H1 (cell line): Measurements from ENCODE around the gene CCR8. TPM values are rescaled to one million over a fixed set of nuclear protein-coding genes. Genes with fewer than 3 reads are reported as not detected.

ENCODE experiments used
- CTCF ChIA-PET: fragments of 300-600 bp; sonication (Branson Sonifier 250); formaldehyde crosslinking; loops from one replicate; lab custom pipeline; 2021; ENCODE audit not compliant: partially characterized antibody; lab: Charles Lee
- POLR2A ChIA-PET: fragments of 300-600 bp; sonication (Branson Sonifier 250); formaldehyde crosslinking; loops from one replicate; lab custom pipeline; 2021; ENCODE audit warnings: inconsistent platforms; ENCODE audit not compliant: partially characterized antibody; lab: Charles Lee
- DNase-seq, 2 experiments: peaks; one replicate each; pipeline versions ENCODE4 v3.0.0 to v3.0.0-alpha.2; 2010 to 2022; ENCODE audit warnings: low spot score in 2 of 2, low read depth in 1 of 2, mixed read lengths in 1 of 2
- FAIRE-seq: peaks from 2 replicates; lab custom pipeline; 2011; peaks lifted over from hg19 to GRCh38; lab: Jason Lieb, UNC
- H2AFZ ChIP-seq: 2 replicates; pipeline ENCODE4 v1.8.1; 2012; ENCODE audit warnings: low read length, inconsistent platforms
- H2AK5ac ChIP-seq: 2 replicates; pipeline ENCODE4 v1.6.1; 2013; ENCODE audit warnings: low read depth, low read length
- H2BK120ac ChIP-seq: replicated peaks from 2 replicates; pipeline ENCODE3; 2013; ENCODE audit warnings: low read depth, low read length, inconsistent platforms
- H2BK12ac ChIP-seq: 2 replicates; pipeline ENCODE4 v1.6.1; 2013; ENCODE audit warnings: low read depth, low read length
- H2BK15ac ChIP-seq: 2 replicates; pipeline ENCODE4 v1.6.1; 2013; ENCODE audit warnings: low read length
- H2BK20ac ChIP-seq: 2 replicates; pipeline ENCODE4 v1.6.1; 2013; ENCODE audit warnings: low read length
- H2BK5ac ChIP-seq: 2 replicates; pipeline ENCODE4 v1.6.1; 2013; ENCODE audit warnings: low read depth, low read length
- H3K14ac ChIP-seq: 2 replicates; pipeline ENCODE4 v1.6.1; 2013; ENCODE audit warnings: inconsistent platforms; ENCODE audit not compliant: insufficient read length
- H3K18ac ChIP-seq: 2 replicates; pipeline ENCODE4 v1.6.1; 2013; ENCODE audit warnings: low read length; ENCODE audit errors: extremely low read depth
- H3K23ac ChIP-seq: 2 replicates; pipeline ENCODE4 v1.6.1; 2013; ENCODE audit warnings: inconsistent platforms; ENCODE audit not compliant: insufficient read length
- H3K23me2 ChIP-seq: 2 replicates; pipeline ENCODE4 v1.6.1; 2013; ENCODE audit warnings: low read depth, low read length
- H3K27ac ChIP-seq: 2 replicates; pipeline ENCODE4 v1.6.1; 2011; ENCODE audit warnings: low read depth, low read length, inconsistent platforms
- H3K27me3 ChIP-seq, 4 experiments: replicated peaks in 1 of 4; 1 replicate in 1 of 4; 2 replicates in 3 of 4; pipeline versions ENCODE4 v1.6.1 to v1.8.1; 2011 to 2013; ENCODE audit warnings: low read length in 3 of 4, mild to moderate bottlenecking in 3 of 4, inconsistent platforms in 2 of 4, mixed read lengths in 2 of 4, moderate library complexity in 1 of 4; ENCODE audit not compliant: control insufficient read depth in 3 of 4, insufficient read depth in 3 of 4; ENCODE audit errors: extremely low read depth in 1 of 4
- H3K36me3 ChIP-seq, 4 experiments: 2 replicates each; pipeline versions ENCODE4 v1.6.1 to v1.8.1; 2011 to 2013; ENCODE audit warnings: mild to moderate bottlenecking in 4 of 4, low read length in 3 of 4, moderate library complexity in 2 of 4, control low read depth in 1 of 4, inconsistent platforms in 1 of 4; ENCODE audit not compliant: insufficient read depth in 4 of 4, control insufficient read depth in 2 of 4
- H3K4ac ChIP-seq: replicated peaks from 2 replicates; pipeline ENCODE3; 2013; ENCODE audit warnings: low read length, low read depth, mixed read lengths, inconsistent platforms; ENCODE audit not compliant: insufficient read length
- H3K4me1 ChIP-seq, 4 experiments: replicated peaks in 1 of 4; 1 replicate in 1 of 4; 2 replicates in 3 of 4; pipeline versions ENCODE4 v1.6.1 to v1.8.1; 2011 to 2013; ENCODE audit warnings: low read length in 3 of 4, inconsistent platforms in 2 of 4, mixed read lengths in 1 of 4; ENCODE audit not compliant: insufficient read depth in 4 of 4, control insufficient read depth in 3 of 4
- H3K4me2 ChIP-seq, 2 experiments: 2 replicates each; pipeline versions ENCODE4 v1.6.1 to v1.8.1; 2011 to 2013; ENCODE audit warnings: low read depth in 2 of 2, low read length in 2 of 2, control low read depth in 1 of 2, inconsistent platforms in 1 of 2, mild to moderate bottlenecking in 1 of 2; ENCODE audit not compliant: insufficient read depth in 1 of 2
- H3K4me3 ChIP-seq, 4 experiments: fragments of 200-600, 300-600 bp in 1 of 4; sonication (generic), shearing (Covaris generic), sonication (Bioruptor Twin) in 1 of 4; 2 replicates each; pipeline versions ENCODE4 v1.5.1 to v1.8.1; 2011 to 2016; ENCODE audit warnings: low read length in 4 of 4, low read depth in 3 of 4, control low read depth in 2 of 4, inconsistent platforms in 2 of 4, mild to moderate bottlenecking in 2 of 4, mixed read lengths in 1 of 4, moderate library complexity in 1 of 4; ENCODE audit not compliant: insufficient read depth in 2 of 4; ENCODE audit errors: extremely low read depth in 1 of 4
- H3K56ac ChIP-seq: replicated peaks from 2 replicates; pipeline ENCODE3; 2013; ENCODE audit warnings: low read depth, mild to moderate bottlenecking, mixed read lengths, low read length, inconsistent platforms; ENCODE audit not compliant: insufficient read length
- H3K79me1 ChIP-seq: 2 replicates; pipeline ENCODE4 v1.6.1; 2013; ENCODE audit warnings: low read depth, low read length, control low read depth
- H3K79me2 ChIP-seq, 2 experiments: 2 replicates each; pipeline versions ENCODE4 v1.6.1 to v1.8.1; 2012 to 2013; ENCODE audit warnings: low read length in 2 of 2, mild to moderate bottlenecking in 2 of 2, inconsistent platforms in 1 of 2; ENCODE audit not compliant: insufficient read depth in 2 of 2, control insufficient read depth in 1 of 2
- H3K9ac ChIP-seq, 4 experiments: replicated peaks in 1 of 4; 1 replicate in 1 of 4; 2 replicates in 3 of 4; pipeline versions ENCODE4 v1.6.1 to v1.8.1; 2011 to 2013; ENCODE audit warnings: low read depth in 3 of 4, low read length in 3 of 4, control low read depth in 2 of 4, mild to moderate bottlenecking in 2 of 4, moderate library complexity in 2 of 4, inconsistent platforms in 1 of 4; ENCODE audit errors: extremely low read depth in 1 of 4
- H3K9me3 ChIP-seq, 2 experiments: 2 replicates each; pipeline versions ENCODE4 v1.6.1 to v1.8.1; 2012 to 2013; ENCODE audit warnings: mild to moderate bottlenecking in 2 of 2, moderate library complexity in 2 of 2, control low read depth in 1 of 2, inconsistent platforms in 1 of 2, low read depth in 1 of 2, low read length in 1 of 2, mixed read lengths in 1 of 2; ENCODE audit not compliant: insufficient read depth in 2 of 2
- H4K20me1 ChIP-seq, 2 experiments: replicated peaks in 1 of 2; 2 replicates each; pipeline versions ENCODE3 to v1.8.1; 2011 to 2013; ENCODE audit warnings: inconsistent platforms in 2 of 2, low read length in 2 of 2, mild to moderate bottlenecking in 1 of 2; ENCODE audit not compliant: insufficient read depth in 2 of 2, control insufficient read depth in 1 of 2
- H4K5ac ChIP-seq: 2 replicates; pipeline ENCODE4 v1.6.1; 2013; ENCODE audit warnings: low read length, low read depth, mixed read lengths, inconsistent platforms; ENCODE audit not compliant: insufficient read length
- H4K8ac ChIP-seq: 2 replicates; pipeline ENCODE4 v1.8.0; 2013; ENCODE audit warnings: mild to moderate bottlenecking, moderate library complexity, low read length, inconsistent platforms; ENCODE audit not compliant: insufficient read depth; ENCODE audit errors: extremely low read depth
- H4K91ac ChIP-seq: replicated peaks from 2 replicates; pipeline ENCODE3; 2013; ENCODE audit warnings: low read length, mixed read lengths, inconsistent platforms; ENCODE audit not compliant: insufficient read length
- ATF3 ChIP-seq: IDR thresholded peaks from 2 replicates; pipeline ENCODE4 v1.6.1; 2011; ENCODE audit warnings: low read depth, mild to moderate bottlenecking, low read length; ENCODE audit not compliant: insufficient read depth
- CREB1 ChIP-seq: IDR thresholded peaks from 2 replicates; pipeline ENCODE4 v1.6.1; 2012; ENCODE audit warnings: inconsistent platforms
- EZH2 ChIP-seq: fragments of 200-600 bp; sonication (generic); IDR thresholded peaks from 2 replicates; pipeline ENCODE4 v1.7.1; 2012; ENCODE audit warnings: low read depth, mild to moderate bottlenecking, moderate library complexity, low read length, inconsistent platforms; ENCODE audit not compliant: severe bottlenecking
- GABPA ChIP-seq: IDR thresholded peaks from 2 replicates; pipeline ENCODE4 v1.6.1; 2011; ENCODE audit warnings: mild to moderate bottlenecking, low read length, moderate library complexity, borderline replicate concordance; ENCODE audit not compliant: insufficient read depth
- POLR2A ChIP-seq, 2 experiments: IDR thresholded peaks; 1 replicate in 1 of 2; 2 replicates in 1 of 2; pipeline ENCODE4 v1.6.1; 2011; ENCODE audit warnings: low read depth in 2 of 2, low read length in 2 of 2, mild to moderate bottlenecking in 2 of 2; ENCODE audit errors: control extremely low read depth in 1 of 2
- POU5F1 ChIP-seq: IDR thresholded peaks from 2 replicates; pipeline ENCODE4 v1.6.1; 2011; ENCODE audit warnings: low read depth, mild to moderate bottlenecking, low read length, moderate library complexity
- RAD21 ChIP-seq, 2 experiments: IDR thresholded peaks in 1 of 2; conservative IDR thresholded peaks in 1 of 2; 2 replicates each; pipeline ENCODE4 v1.6.1; 2011; ENCODE audit warnings: low read depth in 2 of 2, low read length in 2 of 2, improper control_type of control experiment in 1 of 2, inconsistent platforms in 1 of 2, mild to moderate bottlenecking in 1 of 2, moderate library complexity in 1 of 2
- RXRA ChIP-seq: IDR thresholded peaks from 2 replicates; pipeline ENCODE4 v1.6.1; 2011; ENCODE audit warnings: low read depth, mild to moderate bottlenecking, low read length, moderate library complexity; ENCODE audit not compliant: insufficient read depth
- SAP30 ChIP-seq: fragments of 300-600 bp; sonication (generic); IDR thresholded peaks from 2 replicates; pipeline ENCODE4 v1.7.1; 2012; ENCODE audit warnings: low read length, moderate library complexity, mild to moderate bottlenecking, inconsistent platforms; ENCODE audit not compliant: insufficient read depth, insufficient replicate concordance
- SIRT6 ChIP-seq: IDR thresholded peaks from one replicate; pipeline ENCODE4 v1.7.1; 2012; ENCODE audit warnings: low read length, inconsistent platforms
- SUZ12 ChIP-seq: fragments of 200-600 bp; sonication (generic); IDR thresholded peaks from 2 replicates; pipeline ENCODE4 v1.6.1; 2012; ENCODE audit warnings: mild to moderate bottlenecking, inconsistent platforms, low read length, moderate library complexity, mixed read lengths
- TAF7 ChIP-seq: optimal IDR thresholded peaks from 2 replicates; pipeline ENCODE3; 2011; ENCODE audit warnings: low read depth, mild to moderate bottlenecking, inconsistent platforms, low read length, moderate library complexity, borderline replicate concordance
- TBP ChIP-seq: IDR thresholded peaks from 2 replicates; pipeline ENCODE4 v1.6.1; 2011; ENCODE audit warnings: low read depth, low read length, improper control_type of control experiment
- TCF12 ChIP-seq: IDR thresholded peaks from 2 replicates; pipeline ENCODE4 v1.6.1; 2011; ENCODE audit warnings: low read depth, mild to moderate bottlenecking, low read length
- polyA plus RNA-seq, 7 experiments: library from polyadenylated mRNA; depleted of rRNA in 3 of 7; stranded (reverse) in 5 of 7; unstranded in 2 of 7; fragments of >200 nt in 5 of 7; fragments of 200-250 nt in 2 of 7; gene quantifications; 1 replicate in 5 of 7; 2 replicates in 1 of 7; 4 replicates in 1 of 7; pipeline versions ENCODE4 v1.2.1 to v1.2.3, GENCODE V29; 2011 to 2013; ENCODE audit warnings: missing spikeins in 2 of 7, mixed read lengths in 2 of 7
- total RNA-seq: library from RNA; stranded (reverse); fragmentation: NEBNext Ultra II Directional; extraction: Animal tissue kit (Norgen Biotek cat#: 25700); gene quantifications from 2 replicates; pipeline ENCODE4 v1.2.1, GENCODE V29; 2021
- TF ChIP-seq, protein P1 (sequence below): IDR thresholded peaks from 2 replicates; pipeline ENCODE4 v1.6.1; 2012; ENCODE audit warnings: inconsistent platforms

The CCR8 gene
- total and polyA plus RNA-seq, 2 of the 8 experiments (the other 6 are each of a cell fraction or from before 2014, with no cell fraction given), result 0.35 TPM; not detected in 1

- FAIRE-seq (no peak), DNase-seq (no peak)
- Histone ChIP-seq H3K36me3 (no peaks in the 10 kb centered on the region), H4K8ac (no peak overlapping the region), H3K4me3 (no peak overlapping the region), H2BK15ac (no peak overlapping the region), H3K79me2 (no peaks in the 10 kb centered on the region), H2BK12ac (no peak overlapping the region), H3K27me3 (no peaks in the 10 kb centered on the region), H4K20me1 (no peaks in the 10 kb centered on the region), H3K4ac (no peak overlapping the region), H2AFZ (no peak overlapping the region), H2BK120ac (no peak overlapping the region), H3K23ac (no peak overlapping the region), H3K14ac (no peak overlapping the region), H3K56ac (no peak overlapping the region), H4K91ac (no peak overlapping the region), H2BK5ac (no peak overlapping the region), H3K23me2 (no peaks in the 10 kb centered on the region), H3K79me1 (no peaks in the 10 kb centered on the region), H3K18ac (no peak overlapping the region), H4K5ac (no peak overlapping the region), H3K9me3 (peaks cover 0 to 7% of the 10 kb centered on the region in 2 experiments; a peak in 1 of 4 replicates), H3K4me1 (no peaks in the 10 kb centered on the region), H2AK5ac (no peak overlapping the region), H3K4me2 (no peak overlapping the region), H3K27ac (no peak overlapping the region), H2BK20ac (no peak overlapping the region), H3K9ac (no peak overlapping the region)
- CTCF ChIA-PET, result interaction anchor here (0.7 kb wide), 1 partner anchor 21 kb away, joined by 3 read pairs; no protein-coding TSS in a partner anchor
- POLR2A ChIA-PET, result no interaction called here
- TF ChIP-seq ATF3, result no peak
- no peak for TF ChIP-seq SUZ12
- TF ChIP-seq SIRT6, result no peak
- TF ChIP-seq RXRA, result no peak
- no peak for TF ChIP-seq TAF7
- TF ChIP-seq CREB1, result no peak
- no peak for TF ChIP-seq GABPA
- no peak for TF ChIP-seq TBP
- TF ChIP-seq, protein P1, sequence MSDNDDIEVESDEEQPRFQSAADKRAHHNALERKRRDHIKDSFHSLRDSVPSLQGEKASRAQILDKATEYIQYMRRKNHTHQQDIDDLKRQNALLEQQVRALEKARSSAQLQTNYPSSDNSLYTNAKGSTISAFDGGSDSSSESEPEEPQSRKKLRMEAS, result no peak
- TF ChIP-seq POU5F1, result no peak
- no peak for TF ChIP-seq SAP30
- no peak for TF ChIP-seq EZH2
- no peak for TF ChIP-seq TCF12
- TF ChIP-seq POLR2A (IDR thresholded peaks at IDR 0.05; ENCODE audit: control extremely low read depth in 1 of 2, low read depth in 2 of 2, low read length in 2 of 2), result no peak
- no peak for TF ChIP-seq RAD21 (IDR thresholded peaks at IDR 0.05 in 1 of 2, conservative IDR thresholded peaks at IDR 0.05 in 1 of 2; ENCODE audit: low read depth in 2 of 2, low read length in 2 of 2)
These were observed 16.2 kb upstream of the CCR8 start for GRCh38 chr3:39313289-39313688.
